ENCODE measurements around the gene DDX59. TPM values are rescaled to one million over a fixed set of nuclear protein-coding genes. Genes with fewer than 3 reads are reported as not detected.
A peak's percentile ranks its signal among the peaks of the same experiment; 100 is the strongest.

DDX59 gene
- total and polyA plus RNA-seq, 9 of the 15 experiments (the other 6 are each of a cell fraction or from before 2014, with no cell fraction given): 8.3 to 30.4 (median 19.8) TPM

- TF ChIP-seq, protein P1, sequence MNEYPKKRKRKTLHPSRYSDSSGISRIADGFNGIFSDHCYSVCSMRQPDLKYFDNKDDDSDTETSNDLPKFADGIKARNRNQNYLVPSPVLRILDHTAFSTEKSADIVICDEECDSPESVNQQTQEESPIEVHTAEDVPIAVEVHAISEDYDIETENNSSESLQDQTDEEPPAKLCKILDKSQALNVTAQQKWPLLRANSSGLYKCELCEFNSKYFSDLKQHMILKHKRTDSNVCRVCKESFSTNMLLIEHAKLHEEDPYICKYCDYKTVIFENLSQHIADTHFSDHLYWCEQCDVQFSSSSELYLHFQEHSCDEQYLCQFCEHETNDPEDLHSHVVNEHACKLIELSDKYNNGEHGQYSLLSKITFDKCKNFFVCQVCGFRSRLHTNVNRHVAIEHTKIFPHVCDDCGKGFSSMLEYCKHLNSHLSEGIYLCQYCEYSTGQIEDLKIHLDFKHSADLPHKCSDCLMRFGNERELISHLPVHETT (CRISPR knock-in tag; conservative IDR thresholded peaks at IDR 0.05 in 1 of 2, IDR thresholded peaks at IDR 0.05 in 1 of 2): peak in 1 of 2 experiments; percentile 65; a peak in 1 of 4 replicates
- 0 out of 2 replicates have a peak, but pooled peaks have one; percentile 45 for TF ChIP-seq KLF13 (tag; IDR thresholded peaks at IDR 0.05; ENCODE audit: borderline replicate concordance, low read depth)
- TF ChIP-seq SRSF1 (IDR thresholded peaks at IDR 0.05; ENCODE audit: low read depth, low read length): no peak
- TF ChIP-seq NFRKB (IDR thresholded peaks at IDR 0.05; ENCODE audit: low read depth): peak; percentile 78; the same call in 1 of the 2 replicates
- no peak for TF ChIP-seq SAFB (IDR thresholded peaks at IDR 0.05; ENCODE audit: borderline replicate concordance, low read depth, low read length)
- 0 out of 2 replicates have a peak, but pooled peaks have one; percentile 15 for TF ChIP-seq ZNF316 (IDR thresholded peaks at IDR 0.05)
- 0 out of 2 replicates have a peak, but pooled peaks have one; percentile 28 for TF ChIP-seq ZNF583 (CRISPR knock-in tag; IDR thresholded peaks at IDR 0.05)
- peak; percentile 53; the same call in 1 of the 2 replicates for TF ChIP-seq ZNF12 (CRISPR knock-in tag; IDR thresholded peaks at IDR 0.05)
- TF ChIP-seq ZNF780A (CRISPR knock-in tag; IDR thresholded peaks at IDR 0.05): no peak
- TF ChIP-seq IFI16 (CRISPR knock-in tag; IDR thresholded peaks at IDR 0.05): no peak
- no peak for TF ChIP-seq MXD1 (CRISPR knock-in tag; IDR thresholded peaks at IDR 0.05; ENCODE audit: borderline replicate concordance, poor library complexity, severe bottlenecking)
- TF ChIP-seq HINFP (tag; conservative IDR thresholded peaks at IDR 0.05; ENCODE audit: low read depth): no peak
- TF ChIP-seq KDM4B (IDR thresholded peaks at IDR 0.05; ENCODE audit: borderline replicate concordance in 2 of 2, low read depth in 1 of 2): no peak
- TF ChIP-seq TBP (optimal IDR thresholded peaks at IDR 0.05; ENCODE audit: low read depth, low read length): peak; percentile 76
- TF ChIP-seq ARID1B (IDR thresholded peaks at IDR 0.05): peak; percentile 29; the same call in 1 of the 2 replicates
- TF ChIP-seq GATA2 (CRISPR knock-in tag; IDR thresholded peaks at IDR 0.05): no peak
- TF ChIP-seq MAFK (IDR thresholded peaks at IDR 0.05; ENCODE audit: low read length): no peak
- no peak for TF ChIP-seq PYGO2 (tag; IDR thresholded peaks at IDR 0.05)
- TF ChIP-seq NR2C1 (IDR thresholded peaks at IDR 0.05): no peak
- TF ChIP-seq NR2C1 (tag; IDR thresholded peaks at IDR 0.05): no peak
- TF ChIP-seq ZNF79 (CRISPR knock-in tag; IDR thresholded peaks at IDR 0.05; ENCODE audit: low read depth): no peak
- no peak for TF ChIP-seq ZNF507 (tag; conservative IDR thresholded peaks at IDR 0.05)
- peak; percentile 64 for TF ChIP-seq BRD9 (IDR thresholded peaks at IDR 0.05; ENCODE audit: low read depth, partially characterized antibody)
- no peak for TF ChIP-seq GTF2F1 (IDR thresholded peaks at IDR 0.05; ENCODE audit: low read depth, low read length)
- no peak; the same call in 1 of the 2 replicates for TF ChIP-seq BRD4 (IDR thresholded peaks at IDR 0.05)
- TF ChIP-seq HNRNPH1 (optimal IDR thresholded peaks at IDR 0.05; ENCODE audit: low read depth, low read length): no peak
These were observed 49.2 kb downstream of the DDX59 start, which contains the start of gene KIF14 (continued) for GRCh38 chr1:200620273-200621131.

All from K562 (cell line).